ENCODE data around the gene L1CAM. TPM values are rescaled to one million over a fixed set of nuclear protein-coding genes. Genes with fewer than 3 reads are reported as not detected.

The L1CAM gene
- total and polyA plus RNA-seq, 2 of the 8 experiments (the other 6 are each of a cell fraction or from before 2014, with no cell fraction given) = 11.0 to 43.0 TPM

- TF ChIP-seq NANOG (IDR thresholded peaks at IDR 0.05; ENCODE audit: insufficient read depth, low read depth, low read length, poor library complexity, severe bottlenecking) (peak; percentile 40), YY1 (IDR thresholded peaks at IDR 0.05; ENCODE audit: low read depth, low read length) (no peak), CHD1 (IDR thresholded peaks at IDR 0.05; ENCODE audit: low read depth, low read length) (no peak), FOSL1 (IDR thresholded peaks at IDR 0.05; ENCODE audit: insufficient read depth, low read depth, low read length) (no peak), BACH1 (IDR thresholded peaks at IDR 0.05; ENCODE audit: low read length) (no peak), HDAC2 (IDR thresholded peaks at IDR 0.05; ENCODE audit: borderline replicate concordance in 1 of 2, low read depth in 2 of 2, low read length in 2 of 2) (no peak), GTF2F1 (IDR thresholded peaks at IDR 0.05; ENCODE audit: borderline replicate concordance, low read depth, low read length) (no peak), CHD2 (IDR thresholded peaks at IDR 0.05; ENCODE audit: low read length) (no peak), CHD7 (IDR thresholded peaks at IDR 0.05; ENCODE audit: insufficient replicate concordance, low read length) (no peak), ATF3 (IDR thresholded peaks at IDR 0.05; ENCODE audit: insufficient read depth, low read depth, low read length) (no peak)
Measured at GRCh38 chrX:153878969-153879653, 6.9 kb downstream of the L1CAM start (continued).
